AG04450 (cell line): ENCODE data around the gene HSD17B11. TPM values are rescaled to one million over a fixed set of nuclear protein-coding genes. Genes with fewer than 3 reads are reported as not detected.
A peak's percentile ranks its signal among the peaks of the same experiment; 100 is the strongest.
"Not testable (repeated sequence)": the region's sequence is repeated elsewhere in the genome, so short reads cannot be mapped to it uniquely, and the experiment has no call there.

Experiments used
- CTCF ChIA-PET: fragments of 300-600, 350-600 bp; formaldehyde crosslinking; extraction: SDS; loops from one replicate; lab custom pipeline; 2022; ENCODE audit warnings: antibody characterized with exemption, inconsistent platforms; lab: Charles Lee
- POLR2A ChIA-PET: fragments of 350-600 bp; formaldehyde crosslinking; extraction: SDS; loops from one replicate; lab custom pipeline; 2021; ENCODE audit warnings: antibody characterized with exemption, inconsistent platforms; lab: Yijun Ruan, JAX
- DNase-seq: peaks from one replicate; pipeline ENCODE4 v3.0.0-alpha.2; 2011; ENCODE audit warnings: low read depth, low spot score
- H3K27ac ChIP-seq: one replicate; pipeline ENCODE4 v1.5.1; 2012; ENCODE audit warnings: low read depth, low read length, control low read depth
- H3K27me3 ChIP-seq: one replicate; pipeline ENCODE4 v1.6.0; 2012; ENCODE audit warnings: low read length; ENCODE audit not compliant: control insufficient read depth, insufficient read depth
- H3K4me3 ChIP-seq: 2 replicates; pipeline ENCODE4 v1.5.1; 2011; ENCODE audit warnings: mild to moderate bottlenecking, low read depth, low read length, control low read depth
- H3K9me3 ChIP-seq: 2 replicates; pipeline ENCODE4 v1.5.1; 2012; ENCODE audit warnings: low read length; ENCODE audit not compliant: control insufficient read depth, insufficient read depth
- polyA plus RNA-seq: library from polyadenylated mRNA; depleted of rRNA; stranded (reverse); fragments of >200 nt; gene quantifications from 2 replicates; pipeline ENCODE4 v1.2.3, GENCODE V29; 2011
- TF ChIP-seq, protein P1 (sequence below): IDR thresholded peaks from 2 replicates; pipeline ENCODE4 v1.5.1; 2011; ENCODE audit warnings: low read depth, low read length, control low read depth, inconsistent platforms

Gene HSD17B11
- polyA plus RNA-seq, 1 experiment = 49.7 TPM

DNA sequence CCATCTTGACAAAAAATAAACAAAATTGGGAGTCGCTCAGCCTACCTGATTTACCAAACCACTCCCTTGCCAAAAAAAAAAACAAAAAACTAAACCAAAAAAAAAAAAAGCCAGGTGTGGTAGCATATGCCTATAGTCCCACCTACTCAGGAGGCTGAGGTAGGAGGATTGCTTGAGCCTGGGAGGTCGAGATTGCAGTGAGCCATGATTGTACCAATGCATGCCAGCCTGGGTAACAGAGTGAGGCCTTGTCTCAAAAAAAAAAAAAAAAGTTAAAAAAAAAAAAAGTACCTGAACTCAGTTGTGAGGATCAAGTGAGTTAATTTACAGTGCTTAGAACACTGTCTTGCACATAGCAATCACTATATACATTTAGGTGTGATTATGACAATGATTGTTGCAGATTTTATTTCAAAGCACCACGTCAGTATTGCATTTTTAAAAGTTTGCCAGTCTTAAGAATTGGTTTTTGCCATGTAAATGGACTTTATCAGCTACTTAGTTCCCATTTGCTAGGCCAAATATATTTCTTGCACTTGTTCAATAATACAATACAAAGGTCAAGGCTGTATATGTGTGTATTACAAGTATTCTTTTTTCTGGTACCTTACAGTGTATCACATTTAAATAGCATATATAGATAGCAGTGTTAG is 36.0 kb upstream of the HSD17B11 start:
- POLR2A ChIA-PET = no interaction called here
- CTCF ChIA-PET = no interaction called here
- Histone ChIP-seq H3K27ac (no peak overlapping the region), H3K9me3 (no peaks in the 10 kb centered on the region; the same call in 1 of the 2 replicates), H3K27me3 (no peaks in the 10 kb centered on the region), H3K4me3 (no peak overlapping the region)
- no peak for DNase-seq
- TF ChIP-seq, protein P1, sequence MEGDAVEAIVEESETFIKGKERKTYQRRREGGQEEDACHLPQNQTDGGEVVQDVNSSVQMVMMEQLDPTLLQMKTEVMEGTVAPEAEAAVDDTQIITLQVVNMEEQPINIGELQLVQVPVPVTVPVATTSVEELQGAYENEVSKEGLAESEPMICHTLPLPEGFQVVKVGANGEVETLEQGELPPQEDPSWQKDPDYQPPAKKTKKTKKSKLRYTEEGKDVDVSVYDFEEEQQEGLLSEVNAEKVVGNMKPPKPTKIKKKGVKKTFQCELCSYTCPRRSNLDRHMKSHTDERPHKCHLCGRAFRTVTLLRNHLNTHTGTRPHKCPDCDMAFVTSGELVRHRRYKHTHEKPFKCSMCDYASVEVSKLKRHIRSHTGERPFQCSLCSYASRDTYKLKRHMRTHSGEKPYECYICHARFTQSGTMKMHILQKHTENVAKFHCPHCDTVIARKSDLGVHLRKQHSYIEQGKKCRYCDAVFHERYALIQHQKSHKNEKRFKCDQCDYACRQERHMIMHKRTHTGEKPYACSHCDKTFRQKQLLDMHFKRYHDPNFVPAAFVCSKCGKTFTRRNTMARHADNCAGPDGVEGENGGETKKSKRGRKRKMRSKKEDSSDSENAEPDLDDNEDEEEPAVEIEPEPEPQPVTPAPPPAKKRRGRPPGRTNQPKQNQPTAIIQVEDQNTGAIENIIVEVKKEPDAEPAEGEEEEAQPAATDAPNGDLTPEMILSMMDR = no peak

DNA sequence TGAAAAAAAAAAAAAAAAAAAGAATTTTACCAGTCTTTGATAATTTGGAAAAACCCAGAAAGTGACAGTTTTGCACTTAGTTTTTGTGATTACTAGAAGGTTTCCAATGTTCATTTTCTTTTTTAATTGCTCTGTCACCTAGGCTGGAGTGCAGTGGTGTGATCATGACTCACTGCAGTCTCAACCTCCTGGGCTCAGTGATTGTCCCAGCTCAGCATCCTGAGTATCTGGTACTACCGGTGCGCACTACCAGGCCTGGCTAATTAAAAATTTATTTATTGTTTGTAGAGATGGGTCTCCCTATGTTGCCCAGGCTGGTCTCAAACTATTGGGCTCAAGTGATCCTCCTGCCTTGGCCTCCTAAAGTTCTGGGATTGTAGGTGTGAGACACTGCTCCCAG is 34.7 kb upstream of the HSD17B11 start:
- Histone ChIP-seq H3K27me3 (no peaks in the 10 kb centered on the region), H3K4me3 (no peak overlapping the region), H3K9me3 (no peaks in the 10 kb centered on the region; the same call in 1 of the 2 replicates), H3K27ac (no peak overlapping the region)
- no peak for DNase-seq
- TF ChIP-seq, protein P1 = no peak
- ChIA-PET POLR2A (interaction anchor here (0.7 kb wide), 1 partner anchor 159 kb away, joined by 7 read pairs; no protein-coding TSS in a partner anchor), CTCF (interaction anchor here (0.7 to 0.9 kb wide), 2 partner anchors 35 to 1090 kb away, joined by 3 to 4 read pairs; partner anchors contain the start of gene HSD17B11)

DNA sequence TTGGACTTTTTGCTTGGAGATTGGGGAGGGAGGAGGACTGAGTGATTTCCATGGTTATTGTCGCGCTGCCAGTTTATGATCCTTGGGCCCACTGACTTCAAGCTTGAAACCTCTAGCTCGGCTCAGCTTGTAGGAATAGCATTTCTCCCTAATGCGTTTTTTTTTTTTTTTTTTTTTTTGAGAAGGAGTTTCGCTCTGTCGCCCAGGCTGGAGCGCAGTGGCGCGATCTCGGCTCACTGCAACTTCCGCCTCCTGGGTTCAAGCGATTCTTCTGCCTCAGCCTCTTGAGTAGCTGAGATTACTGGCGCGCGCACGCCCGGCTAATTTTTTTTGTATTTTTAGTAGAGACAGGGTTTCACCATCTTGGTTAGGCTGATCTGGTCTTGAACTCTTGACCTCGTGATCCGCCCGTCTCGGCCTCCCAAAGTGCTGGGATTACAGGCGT is 33.1 kb upstream of the HSD17B11 start:
- POLR2A ChIA-PET, H3K27me3 ChIP-seq, H3K27ac ChIP-seq, DNase-seq, H3K9me3 ChIP-seq: not testable (repeated sequence)
- peak overlapping the region; percentile 98 for H3K4me3 ChIP-seq
- CTCF ChIA-PET = interaction anchor here (0.6 to 1.6 kb wide), 4 partner anchors 33 to 378 kb away, joined by 3 to 7 read pairs (median 3); partner anchors contain the start of gene HSD17B11

DNA sequence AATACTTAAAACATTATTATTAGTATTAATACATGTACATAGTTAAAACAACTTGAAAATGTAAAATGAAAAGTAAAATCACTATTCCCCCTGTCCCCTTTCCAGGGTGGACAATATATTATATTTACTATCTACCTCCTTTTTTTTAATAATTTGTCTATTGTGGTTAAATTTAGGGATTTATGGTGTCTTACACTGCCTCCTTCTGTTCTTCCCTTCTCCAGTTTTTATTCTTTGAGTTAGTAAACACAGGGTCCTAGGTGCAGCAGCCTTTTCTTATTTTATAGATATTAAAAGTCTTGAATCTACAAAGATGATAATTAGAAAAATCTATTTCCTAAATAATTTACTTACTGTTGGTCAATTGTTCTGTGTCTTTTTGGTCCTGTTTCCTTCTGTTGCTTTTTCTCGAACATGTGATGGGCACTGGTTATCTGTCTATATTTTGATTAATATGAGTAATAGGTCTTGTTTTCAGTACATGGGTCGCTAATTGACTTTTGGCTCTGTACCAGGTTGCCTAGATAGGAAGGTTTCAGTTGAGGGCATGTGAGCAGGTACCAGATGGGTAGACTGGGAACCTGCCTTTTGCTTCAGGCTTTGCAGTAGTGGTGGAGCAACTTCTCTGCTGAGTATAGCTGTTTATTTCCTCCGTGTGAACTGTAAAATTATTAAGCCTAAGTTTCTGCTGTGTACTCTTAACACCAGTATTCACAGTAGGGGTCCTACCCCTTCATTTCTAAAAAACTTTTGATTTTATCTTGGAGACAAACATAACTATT is 32.5 kb upstream of the HSD17B11 start:
- TF ChIP-seq, protein P1 = 0 out of 2 replicates have a peak, but pooled peaks have one; percentile 17
- no peak for DNase-seq
- H3K9me3 ChIP-seq = no peaks in the 10 kb centered on the region; the same call in 1 of the 2 replicates
- peak overlapping the region; percentile 98 for H3K4me3 ChIP-seq
- ChIA-PET POLR2A (interaction anchor here (0.8 to 1.5 kb wide), 3 partner anchors 32 to 48 kb away, joined by 3 to 27 read pairs (median 4); partner anchors contain the start of gene HSD17B11), CTCF (interaction anchor here (0.6 to 1.6 kb wide), 4 partner anchors 32 to 54 kb away, joined by 3 to 7 read pairs (median 4); partner anchors contain the start of gene HSD17B11)
- no peak overlapping the region for H3K27ac ChIP-seq
- H3K27me3 ChIP-seq = no peaks in the 10 kb centered on the region
